ENCODE results near the gene ACRV1. TPM values are rescaled to one million over a fixed set of nuclear protein-coding genes. Genes with fewer than 3 reads are reported as not detected.

ACRV1 gene
- total RNA-seq, 1 donor from 2014 or later, result not detected

GRCh38 chr11:125662689-125663088 lies 18.0 kb downstream of the ACRV1 start:
- intact Hi-C loops (cut with micrococcal nuclease), result no loop called here

GRCh38 chr11:125649465-125650166 lies 31.0 kb downstream of the ACRV1 start:
- intact Hi-C loops (cut with micrococcal nuclease), result no loop called here

GRCh38 chr11:125645871-125646270 lies 34.8 kb downstream of the ACRV1 start:
- intact Hi-C loops (cut with micrococcal nuclease), result no loop called here

GRCh38 chr11:125638315-125638714 lies 42.3 kb downstream of the ACRV1 start:
- intact Hi-C loops (cut with micrococcal nuclease), result no loop called here

GRCh38 chr11:125637840-125638239 lies 42.8 kb downstream of the ACRV1 start:
- intact Hi-C loops (cut with micrococcal nuclease), result no loop called here

GRCh38 chr11:125627236-125627910 lies 53.3 kb downstream of the ACRV1 start:
- intact Hi-C loops (cut with micrococcal nuclease), result no loop called here

GRCh38 chr11:125626288-125626950 lies 54.2 kb downstream of the ACRV1 start:
- intact Hi-C loops (cut with micrococcal nuclease), result loop anchor here (1.0 kb wide), 1 partner anchor 248 kb away; no protein-coding TSS in a partner anchor

- intact Hi-C loops (cut with micrococcal nuclease), result loop anchor here (1.0 to 2.0 kb wide), 12 partner anchors 8 to 643 kb away; partner anchors contain the start of genes EI24, FAM118B, FOXRED1 and HYLS1
These were observed 54.9 kb downstream of the ACRV1 start for GRCh38 chr11:125625630-125626287.

- intact Hi-C loops (cut with micrococcal nuclease), result loop anchor here (1.0 to 2.0 kb wide), 11 partner anchors 8 to 644 kb away; partner anchors contain the start of genes EI24, FAM118B, FOXRED1 and HYLS1
These were observed 55.4 kb downstream of the ACRV1 start for GRCh38 chr11:125625225-125625629.

- intact Hi-C loops (cut with micrococcal nuclease), result loop anchor here (1.0 to 2.0 kb wide), 11 partner anchors 9 to 644 kb away; partner anchors contain the start of genes EI24, FAM118B, FOXRED1 and HYLS1
These were observed 55.9 kb downstream of the ACRV1 start, which contains the start of gene CHEK1 for GRCh38 chr11:125624756-125625213. Gene CHEK1 (plus strand): TSS chr11:125625163. CDS start chr11:125626769, 1,606 bp downstream.

GRCh38 chr11:125623064-125623463 lies 57.6 kb downstream of the ACRV1 start:
- intact Hi-C loops (cut with micrococcal nuclease), result no loop called here

- intact Hi-C loops (cut with micrococcal nuclease), result no loop called here
These were observed 58.7 kb downstream of the ACRV1 start for GRCh38 chr11:125621995-125622394.

Other genes starting within 250 kb of the ACRV1 start
- 4.2 and 6.0 TPM in 2 replicates for gene FEZ1, start 184.6 kb downstream of the ACRV1 start, total RNA-seq
- 42.4 and 43.7 TPM in 2 replicates for gene EI24, start 111.4 kb downstream of the ACRV1 start, total RNA-seq
- gene STT3A, start 88.0 kb downstream of the ACRV1 start, total RNA-seq, result 171 and 178 TPM in 2 replicates
- gene CHEK1, start 55.7 kb downstream of the ACRV1 start, total RNA-seq, result 74.7 and 76.6 TPM in 2 replicates
- gene PATE1, start 65.4 kb upstream of the ACRV1 start, total RNA-seq, result not detected in 2 replicates
- not detected in 2 replicates for gene PATE2, start 98.0 kb upstream of the ACRV1 start, total RNA-seq
- gene PATE3, start 107.3 kb upstream of the ACRV1 start, total RNA-seq, result not detected in 2 replicates
- not detected in 2 replicates for gene PATE4, start 152.5 kb upstream of the ACRV1 start, total RNA-seq
- gene HYLS1, start 206.8 kb upstream of the ACRV1 start, total RNA-seq, result 11.9 and 12.2 TPM in 2 replicates
- 10.6 and 17.5 TPM in 2 replicates for gene PUS3, start 222.4 kb upstream of the ACRV1 start, total RNA-seq
- 0.20 TPM in 1 of 2 replicates, not detected in the other for gene DDX25, start 223.7 kb upstream of the ACRV1 start, total RNA-seq